ENCODE data around the gene CSNK1G2. TPM values are rescaled to one million over a fixed set of nuclear protein-coding genes. Genes with fewer than 3 reads are reported as not detected.

Gene CSNK1G2
- total RNA-seq, 1 donor from 2014 or later, result 27.9 TPM

DNA sequence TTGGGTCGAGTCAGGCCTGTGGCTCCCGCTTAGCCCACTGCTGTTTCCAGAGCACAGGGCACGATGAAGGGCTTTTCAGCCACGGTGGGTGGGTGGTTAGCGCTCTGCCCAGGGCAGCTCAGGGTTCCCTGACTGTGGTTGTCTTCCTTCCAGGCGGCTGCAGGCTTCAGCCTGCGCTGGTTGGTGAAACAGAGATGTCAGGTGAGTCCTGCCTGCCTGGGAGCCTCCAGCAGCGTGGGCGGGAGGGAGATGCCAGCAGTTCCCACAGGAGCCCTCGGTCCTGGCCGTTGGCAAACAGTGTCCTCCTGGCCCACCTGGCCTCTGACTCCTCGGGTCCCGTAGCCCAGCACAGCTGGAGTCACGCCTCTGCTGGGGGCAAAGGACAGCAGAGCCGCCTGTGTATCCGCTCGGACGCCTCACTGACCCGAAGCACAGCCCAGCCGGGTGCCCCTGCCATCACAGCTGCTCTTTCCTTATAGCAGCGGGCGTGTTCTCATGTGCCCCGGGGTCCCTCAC lies 26.1 kb upstream of the CSNK1G2 start:
- intact Hi-C loops (cut with micrococcal nuclease), result no loop called here
- ATAC-seq, result no peak
- DNase-seq, result no peak

DNA sequence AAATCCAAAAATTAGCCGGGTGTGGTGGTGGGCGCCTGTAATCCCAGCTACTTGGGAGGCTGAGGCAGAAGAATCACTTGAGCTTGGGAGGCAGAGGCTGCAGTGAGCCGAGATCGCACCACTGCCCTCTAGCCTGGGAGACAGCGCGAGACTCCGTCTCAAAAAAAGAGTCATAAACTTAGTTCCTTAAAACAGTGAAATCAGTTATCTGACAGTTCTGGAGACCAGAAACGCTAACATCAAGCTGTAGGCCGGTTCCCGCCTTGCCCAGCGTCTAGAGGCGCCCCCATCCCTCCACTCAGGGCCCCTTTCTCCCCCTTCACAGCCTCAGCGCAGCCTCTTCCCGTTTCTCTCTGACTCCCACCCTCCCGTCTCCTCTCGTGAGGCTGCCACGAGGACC lies 23.8 kb upstream of the CSNK1G2 start:
- intact Hi-C loops (cut with micrococcal nuclease), result no loop called here
- DNase-seq, result no peak
- no peak for ATAC-seq

DNA sequence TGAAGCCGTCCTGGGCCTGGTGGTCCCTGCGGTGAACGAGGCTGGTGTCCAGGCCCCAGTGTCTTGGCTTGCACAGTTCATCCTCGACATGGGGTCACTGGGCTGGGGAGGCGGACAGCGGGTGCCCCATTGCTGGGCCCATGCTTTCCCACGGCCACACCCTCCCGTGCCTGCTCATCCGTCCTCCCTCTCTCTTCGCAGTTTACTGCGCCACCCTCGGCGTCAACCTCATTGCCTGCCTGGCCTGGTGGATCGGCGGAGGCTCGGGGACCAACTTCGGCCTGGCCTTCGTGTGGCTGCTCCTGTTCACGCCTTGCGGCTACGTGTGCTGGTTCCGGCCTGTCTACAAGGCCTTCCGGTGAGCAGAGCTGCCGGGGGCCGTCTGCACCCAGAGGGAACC lies 23.0 kb upstream of the CSNK1G2 start:
- DNase-seq (no peak), ATAC-seq (no peak)
- intact Hi-C loops (cut with micrococcal nuclease), result no loop called here

DNA sequence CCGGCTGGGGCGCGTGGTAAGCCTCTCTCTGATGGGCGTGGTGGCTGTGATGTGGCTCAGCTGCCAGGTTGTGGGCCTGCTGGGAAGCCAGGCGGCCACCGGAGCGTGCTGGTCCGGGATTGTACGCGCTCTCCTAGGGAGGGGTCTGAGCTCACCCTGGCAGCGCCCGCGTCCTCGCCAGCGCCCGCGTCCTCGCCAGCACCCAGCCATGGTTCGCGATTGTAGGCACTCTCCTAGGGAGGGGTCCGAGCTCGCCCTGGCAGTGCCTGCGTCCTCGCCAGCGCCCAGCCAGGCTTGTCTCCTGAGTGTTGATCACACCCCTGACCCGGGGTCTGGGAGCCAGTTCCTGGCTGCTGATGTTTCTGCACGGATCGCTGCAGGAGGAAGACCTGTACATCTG lies 22.0 kb upstream of the CSNK1G2 start:
- intact Hi-C loops (cut with micrococcal nuclease), result no loop called here
- DNase-seq, result no peak
- ATAC-seq, result no peak

DNA sequence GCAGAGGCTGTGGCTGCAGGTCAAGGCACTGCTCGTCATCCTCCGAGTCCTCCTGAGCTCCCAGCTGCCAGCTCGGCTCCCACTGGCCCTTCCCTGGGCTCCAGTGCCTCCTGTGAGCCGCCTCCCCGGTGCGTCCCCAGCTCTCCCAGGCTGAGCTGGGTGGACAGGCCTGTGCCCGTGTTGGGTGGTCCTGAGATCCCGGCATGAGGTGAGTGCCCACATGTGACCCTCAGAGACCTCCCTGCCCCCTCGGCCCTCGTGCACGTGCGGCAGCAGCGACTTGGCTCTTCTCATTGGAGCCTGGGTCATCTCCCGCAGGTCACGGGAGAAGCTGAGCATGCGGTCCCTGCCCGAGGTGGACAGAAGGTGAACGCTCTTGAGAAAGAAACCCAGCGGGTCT lies 20.3 kb upstream of the CSNK1G2 start:
- DNase-seq (no peak), ATAC-seq (no peak)
- intact Hi-C loops (cut with micrococcal nuclease), result no loop called here

DNA sequence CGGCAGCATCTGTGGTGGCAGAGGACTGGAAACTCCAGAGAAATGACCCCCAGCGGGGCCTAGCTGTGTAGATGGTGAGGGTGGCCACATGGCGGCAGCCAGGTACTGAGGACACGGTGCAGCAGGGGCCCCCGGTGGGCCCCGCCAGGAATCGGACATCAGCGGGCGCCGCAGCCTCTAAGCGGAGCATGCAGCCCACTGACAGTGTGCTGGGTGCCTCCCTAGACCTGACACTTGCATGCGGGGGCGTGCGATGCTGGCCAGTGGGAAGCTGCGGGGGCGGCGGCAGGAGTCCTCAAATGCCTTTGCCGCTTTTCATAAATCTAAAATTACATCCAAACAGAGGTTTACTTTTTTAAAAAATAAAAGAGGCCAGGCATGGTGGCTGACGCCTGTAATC lies 19.6 kb upstream of the CSNK1G2 start:
- intact Hi-C loops (cut with micrococcal nuclease), result no loop called here
- no peak for ATAC-seq
- no peak for DNase-seq

DNA sequence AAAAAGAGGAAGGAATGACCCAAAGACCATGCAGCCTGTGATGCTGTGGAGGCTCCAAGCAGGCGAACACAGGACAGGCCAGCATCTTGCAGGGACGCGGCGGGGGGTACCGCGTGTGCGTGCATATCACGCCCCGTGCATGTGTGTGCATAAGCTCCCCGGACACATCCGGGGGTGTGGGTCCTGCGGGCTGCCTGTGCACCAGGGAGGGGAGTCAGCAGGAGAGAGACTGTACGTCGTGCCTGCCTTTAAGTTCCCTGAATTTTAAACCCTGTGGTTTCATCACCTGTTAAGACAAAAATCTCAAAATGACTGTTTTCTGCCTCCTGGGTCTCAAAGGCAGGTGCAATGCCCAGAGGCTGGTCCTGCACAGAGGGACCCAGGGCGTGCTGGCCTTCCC lies 19.1 kb upstream of the CSNK1G2 start:
- intact Hi-C loops (cut with micrococcal nuclease), result no loop called here
- no peak for DNase-seq

DNA sequence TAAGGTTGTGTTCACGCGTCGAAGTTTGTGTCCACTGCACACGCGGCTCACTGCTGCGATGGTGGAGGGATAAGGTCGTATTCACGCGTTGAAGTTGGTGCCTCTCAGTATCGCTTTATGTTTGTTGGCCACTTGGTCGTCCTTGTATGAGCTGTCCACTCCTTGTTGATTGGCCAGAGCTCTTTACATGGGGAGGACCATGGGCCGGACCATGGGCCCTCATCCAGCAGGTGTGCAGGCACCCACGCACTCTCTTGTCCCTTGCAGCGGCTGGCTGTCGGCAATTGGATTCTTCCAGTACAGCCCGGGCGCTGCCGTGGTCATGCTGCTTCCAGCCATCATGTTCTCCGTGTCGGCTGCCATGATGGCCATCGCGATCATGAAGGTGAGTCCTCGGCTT lies 18.2 kb upstream of the CSNK1G2 start:
- DNase-seq (no peak), ATAC-seq (no peak)

More for the DNA sequence above, 19.1 kb upstream of the CSNK1G2 start:
- no peak for ATAC-seq

DNA sequence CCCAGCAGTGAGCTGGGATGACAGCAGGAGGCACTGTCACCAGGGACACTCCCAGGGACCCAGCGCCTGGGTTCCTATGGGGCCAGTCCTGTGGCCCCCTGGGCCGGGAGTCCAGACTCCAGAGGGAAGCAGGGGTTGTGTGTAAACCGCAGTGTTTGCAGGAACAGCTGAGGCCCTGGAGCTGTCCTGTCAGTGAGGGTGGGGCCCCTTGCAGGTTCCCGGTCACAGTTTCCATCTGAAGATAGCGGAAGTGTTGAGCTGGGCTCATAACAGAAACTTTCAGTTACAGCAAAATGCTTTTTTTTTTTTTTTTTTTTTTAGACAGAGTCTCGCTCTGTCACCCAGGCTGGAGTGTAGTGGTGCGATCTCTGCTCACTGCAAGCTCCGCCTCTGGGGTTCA lies 17.7 kb upstream of the CSNK1G2 start:
- ATAC-seq, result peak; percentile 31
- intact Hi-C loops (cut with micrococcal nuclease), result no loop called here
- DNase-seq, result no peak

More for the DNA sequence above, 18.2 kb upstream of the CSNK1G2 start:
- intact Hi-C loops (cut with micrococcal nuclease), result no loop called here

DNA sequence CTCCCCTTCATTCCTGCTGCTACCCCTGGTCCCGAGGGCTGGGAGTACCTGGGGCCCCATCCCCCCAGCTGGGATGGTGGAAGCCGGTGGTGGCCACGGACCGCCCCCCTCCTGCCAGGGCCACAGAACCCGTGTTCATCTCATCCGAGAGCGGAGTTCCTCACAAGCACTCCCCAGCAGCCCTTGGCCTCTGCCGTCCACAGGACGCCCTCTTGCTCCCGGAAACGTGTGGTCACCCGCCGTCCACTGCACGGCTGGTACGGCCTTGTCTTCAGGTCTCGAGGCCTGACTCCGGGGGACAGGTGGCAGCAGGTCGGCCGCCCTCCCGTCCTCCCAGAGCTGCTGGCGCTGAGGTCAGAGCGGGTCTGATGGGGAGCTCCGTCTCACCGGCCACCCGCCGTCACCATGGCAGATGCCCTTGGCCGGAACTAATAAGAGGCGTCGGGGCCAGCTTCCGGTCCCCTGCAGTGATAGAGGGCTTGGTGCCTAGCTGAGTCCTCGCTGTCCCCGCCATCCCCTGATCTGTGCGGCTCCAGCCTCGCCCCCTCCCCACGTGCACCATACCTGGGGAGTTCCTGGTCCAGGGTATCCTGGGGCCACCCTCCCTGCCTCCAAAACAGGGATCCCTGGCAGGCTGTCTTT lies 16.5 kb upstream of the CSNK1G2 start:
- DNase-seq (no peak), ATAC-seq (no peak)
- intact Hi-C loops (cut with micrococcal nuclease), result no loop called here

DNA sequence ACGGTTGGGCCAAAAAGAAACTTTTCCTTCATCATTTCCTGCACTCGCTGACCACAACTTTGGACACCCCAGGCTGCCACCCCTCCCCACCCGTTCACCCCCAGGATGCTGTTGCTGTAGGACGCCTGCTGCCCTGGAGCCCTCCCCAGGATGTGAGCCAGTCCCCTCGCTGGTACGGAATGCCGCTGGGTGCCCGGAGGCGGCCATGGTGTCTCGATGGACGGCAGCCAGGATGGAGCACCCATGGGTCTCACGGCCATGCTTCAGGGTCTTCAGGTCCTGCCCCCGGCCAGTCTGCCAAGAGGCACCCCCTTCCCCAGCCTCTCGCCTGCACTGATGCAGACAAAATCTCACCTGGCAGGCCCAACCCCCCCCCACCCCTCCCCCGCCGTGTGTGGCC lies 15.4 kb upstream of the CSNK1G2 start:
- DNase-seq (no peak), ATAC-seq (no peak)
- intact Hi-C loops (cut with micrococcal nuclease), result no loop called here

DNA sequence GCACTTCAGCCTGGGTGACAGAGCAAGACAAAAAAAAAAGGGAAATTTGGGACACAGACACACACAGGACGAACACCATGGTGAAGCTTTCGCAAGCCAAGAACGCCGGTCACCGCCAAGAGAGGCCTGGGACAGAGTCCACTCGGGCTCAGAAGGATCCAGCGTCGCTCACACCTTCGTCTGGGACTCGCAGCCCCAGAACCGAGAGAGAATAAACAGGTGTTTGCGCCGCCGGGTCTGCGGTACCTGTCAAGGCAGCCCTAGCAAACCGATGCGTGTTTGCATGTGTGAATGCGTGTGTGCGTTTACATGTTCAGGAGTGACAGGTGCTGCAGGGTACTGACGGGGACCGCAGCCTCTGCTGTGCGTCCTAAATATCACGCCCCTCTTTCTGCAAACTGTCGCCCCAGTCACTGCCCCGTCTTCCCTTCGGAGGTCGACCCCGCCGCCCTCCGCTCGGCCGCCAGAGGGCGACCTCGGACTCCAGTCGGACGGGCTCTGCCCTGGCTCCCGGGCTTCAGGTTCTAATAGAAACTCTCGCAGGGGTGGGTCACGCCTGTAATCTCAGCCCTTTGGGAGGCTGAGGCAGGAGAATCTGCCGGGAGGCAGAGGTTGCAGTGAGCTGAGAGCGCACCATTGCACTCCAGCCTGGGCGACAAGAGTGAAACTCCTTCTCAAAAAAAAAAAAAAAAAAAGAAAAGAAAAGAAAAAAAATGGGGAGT lies 11.8 kb upstream of the CSNK1G2 start:
- peak; percentile 91 for DNase-seq
- intact Hi-C loops (cut with micrococcal nuclease), result no loop called here
- peak; percentile 94 for ATAC-seq

DNA sequence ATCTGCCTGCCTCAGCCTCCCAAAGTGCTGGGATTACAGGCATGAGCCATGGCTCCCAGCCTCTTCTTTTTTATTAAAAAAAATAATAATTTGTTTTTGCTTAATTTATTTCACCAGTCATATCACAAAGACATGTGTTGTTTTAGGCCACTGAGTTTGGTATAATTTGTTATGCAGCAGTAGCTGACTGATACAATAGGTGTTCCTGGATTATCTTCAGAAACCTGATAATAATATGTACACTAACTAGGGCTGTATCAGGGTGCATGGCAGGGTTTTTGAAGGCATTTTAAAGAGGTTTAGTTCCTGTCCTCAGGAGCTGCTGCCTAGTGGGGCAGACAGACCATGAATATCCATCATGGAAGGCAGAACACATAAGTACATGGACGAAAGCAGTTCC lies 9.5 kb upstream of the CSNK1G2 start:
- intact Hi-C loops (cut with micrococcal nuclease), result no loop called here

DNA sequence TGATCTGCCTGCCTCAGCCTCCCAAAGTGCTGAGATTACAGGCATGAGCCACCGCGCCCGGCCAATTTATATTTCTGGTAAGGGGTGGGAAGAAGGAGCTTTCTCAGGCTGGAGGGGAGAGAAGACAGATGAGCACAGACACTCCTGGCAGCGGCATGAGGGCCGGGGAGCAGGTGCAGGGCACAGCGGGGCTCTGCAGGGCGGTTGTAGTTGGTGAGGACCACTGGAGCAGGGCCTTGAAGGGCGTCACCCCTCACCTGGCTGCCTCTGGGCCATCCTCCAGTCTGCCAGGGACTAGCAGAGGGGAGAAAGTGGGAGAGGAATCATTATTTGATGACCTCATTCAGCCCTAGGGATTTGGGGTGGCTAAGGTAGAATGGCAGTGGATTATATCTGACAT lies 8.6 kb upstream of the CSNK1G2 start:
- no peak for DNase-seq
- intact Hi-C loops (cut with micrococcal nuclease), result no loop called here
- no peak for ATAC-seq

More for the DNA sequence above, 9.5 kb upstream of the CSNK1G2 start:
- DNase-seq (no peak), ATAC-seq (no peak)

DNA sequence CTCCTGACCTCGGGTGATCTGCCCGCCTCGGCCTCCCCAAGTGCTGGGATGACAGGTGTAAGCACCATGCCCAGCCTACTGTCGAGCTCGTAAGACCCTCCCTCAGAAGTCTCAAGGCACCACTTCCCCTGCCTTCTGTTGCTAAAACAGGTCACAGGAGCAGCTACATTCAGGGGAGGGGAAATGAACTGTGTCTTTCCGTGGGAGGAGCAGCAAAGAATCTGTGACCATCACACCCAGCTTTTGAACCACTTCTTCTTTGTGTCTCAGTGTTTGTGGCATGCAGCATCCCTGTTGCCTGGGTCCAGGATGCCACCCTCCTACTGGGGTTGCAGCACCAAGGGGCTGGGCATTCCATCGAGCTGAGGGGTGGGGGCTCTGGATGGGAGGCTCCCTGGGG lies 7.7 kb upstream of the CSNK1G2 start:
- ATAC-seq (no peak), DNase-seq (no peak)
- intact Hi-C loops (cut with micrococcal nuclease), result no loop called here

DNA sequence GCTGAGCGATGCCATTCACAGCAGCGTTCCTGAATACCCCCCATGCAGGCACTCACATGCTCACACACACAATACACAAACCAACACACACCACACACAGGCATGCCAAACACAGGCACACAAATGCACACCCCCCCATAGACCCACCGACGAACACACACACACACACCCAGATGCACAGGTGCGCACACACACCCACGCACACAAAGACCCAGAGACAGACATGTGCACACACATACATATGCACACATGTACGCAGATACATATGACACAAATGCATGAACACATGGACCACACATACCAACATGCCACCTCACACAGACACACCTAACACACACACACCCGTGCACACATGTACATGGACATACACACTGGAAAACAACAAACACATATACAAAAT lies 7.0 kb upstream of the CSNK1G2 start:
- intact Hi-C loops (cut with micrococcal nuclease), result no loop called here
- no peak for ATAC-seq
- DNase-seq, result no peak

DNA sequence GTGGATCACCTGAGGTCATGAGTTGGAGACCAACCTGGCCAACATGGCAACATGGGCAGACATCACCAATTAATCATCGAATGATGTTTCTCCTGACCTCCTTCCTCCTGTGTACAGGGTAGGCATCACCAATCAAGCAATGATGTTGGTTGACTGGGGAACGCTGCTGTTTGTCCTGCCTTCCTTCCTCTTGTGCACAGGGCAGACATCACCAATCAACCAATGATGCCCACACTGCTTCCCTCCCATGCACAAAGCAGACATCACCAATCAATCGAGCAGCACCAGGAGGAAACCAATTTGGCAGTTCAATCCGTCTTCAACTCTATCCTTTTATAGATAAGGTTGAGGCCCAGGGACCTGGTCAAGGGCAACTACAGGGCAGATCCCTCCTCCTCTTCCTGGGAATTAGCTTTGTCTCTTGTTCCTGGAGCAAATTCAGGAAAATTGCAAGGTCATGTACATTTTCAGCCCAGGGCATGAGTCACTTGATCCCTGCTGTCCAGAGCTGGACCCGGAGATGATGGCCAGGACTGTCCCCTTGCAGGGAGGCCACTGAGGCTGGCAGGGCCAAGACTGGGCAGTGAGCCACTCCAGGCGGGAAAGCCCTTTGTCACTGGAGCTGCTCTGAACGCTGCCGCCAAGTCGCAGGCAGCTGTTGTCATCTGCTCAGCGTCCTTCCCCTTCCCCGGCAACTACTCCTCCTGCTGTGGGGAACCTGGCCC lies 5.3 kb upstream of the CSNK1G2 start:
- intact Hi-C loops (cut with micrococcal nuclease), result no loop called here
- DNase-seq (no peak), ATAC-seq (no peak)

DNA sequence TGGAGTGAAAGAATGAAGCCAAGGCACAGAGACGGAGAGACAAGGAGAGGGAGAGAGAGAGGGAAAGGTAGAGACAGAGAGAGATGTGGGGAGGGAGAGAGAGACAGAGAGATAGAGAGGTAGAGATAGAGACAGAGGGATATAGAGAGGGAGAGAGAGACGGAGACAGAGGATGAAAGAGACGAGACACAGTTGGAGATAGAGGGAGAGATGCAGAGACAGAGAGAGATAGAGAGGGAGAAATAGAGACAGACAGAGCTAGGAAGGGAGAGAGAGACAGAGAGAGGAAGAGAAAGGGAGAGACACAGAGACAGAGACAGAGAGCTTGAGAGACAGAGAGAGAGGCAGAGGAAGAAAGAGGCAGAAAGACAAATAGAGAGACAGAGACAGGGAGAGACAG lies 4.5 kb upstream of the CSNK1G2 start:
- DNase-seq, result no peak
- intact Hi-C loops (cut with micrococcal nuclease), result no loop called here
- ATAC-seq, result no peak

DNA sequence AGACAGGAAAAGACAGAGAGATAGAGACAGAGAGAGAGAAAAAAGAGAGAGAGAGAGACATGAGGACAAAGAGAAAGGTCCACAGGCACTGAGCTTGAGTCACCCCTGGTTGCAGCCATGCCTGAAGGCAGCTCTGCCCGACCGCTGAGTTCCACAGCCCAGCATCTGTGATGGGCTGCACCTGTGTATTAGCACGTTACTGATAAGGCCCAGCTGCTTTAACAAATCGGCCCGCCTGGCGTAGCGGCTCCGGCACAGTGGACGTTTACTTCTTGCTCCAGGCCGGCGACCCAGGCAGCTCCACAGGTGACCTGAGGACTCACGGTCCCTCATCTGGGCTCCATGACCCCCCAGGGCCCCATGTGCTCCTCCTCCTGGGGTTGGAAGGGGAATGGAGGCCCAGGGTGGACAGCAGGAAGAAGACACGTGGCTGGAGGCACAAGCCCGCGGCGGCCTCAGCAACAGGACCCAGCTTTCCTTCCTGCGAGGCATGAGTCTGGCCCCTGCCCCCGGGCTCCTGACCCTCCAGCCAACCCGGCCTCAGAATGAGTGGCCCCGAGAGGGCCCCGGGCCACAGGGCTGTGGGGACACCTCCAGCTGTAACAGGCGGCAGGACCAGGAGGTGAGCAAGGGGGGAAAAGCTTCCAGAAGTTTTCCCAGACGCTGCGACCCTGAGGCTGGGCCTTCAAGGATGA lies 3.9 kb upstream of the CSNK1G2 start:
- intact Hi-C loops (cut with micrococcal nuclease), result no loop called here
- DNase-seq (no peak), ATAC-seq (no peak)

DNA sequence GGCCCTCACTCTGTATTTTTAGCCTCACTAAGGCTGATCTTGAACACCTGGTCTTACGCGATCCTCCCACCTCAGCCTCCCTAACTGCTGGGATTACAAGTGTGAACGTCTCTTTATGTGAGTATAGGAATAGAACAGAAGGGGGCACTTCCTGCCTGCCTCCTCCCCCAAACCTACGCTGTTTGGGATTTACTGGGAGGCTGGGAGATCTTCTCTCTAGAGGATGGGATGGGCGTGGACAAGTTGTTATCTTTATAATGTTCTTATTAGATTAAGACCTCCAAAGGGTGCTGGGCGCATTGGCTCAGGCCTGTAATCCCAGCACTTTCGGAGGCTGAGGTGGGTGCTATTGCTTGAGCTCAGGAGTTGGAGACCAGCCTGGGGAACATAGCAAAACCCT lies 2.9 kb upstream of the CSNK1G2 start:
- ATAC-seq (no peak), DNase-seq (no peak)
- intact Hi-C loops (cut with micrococcal nuclease), result no loop called here

Measured in left ventricle myocardium superior (tissue), 1 donor.